ENCODE data around the gene JAML. TPM values are rescaled to one million over a fixed set of nuclear protein-coding genes. Genes with fewer than 3 reads are reported as not detected.

The JAML gene
- total and polyA plus RNA-seq, 2 of the 13 experiments (the other 11 are each of a cell fraction or from before 2014, with no cell fraction given) = 2.0 to 3.3 TPM

DNA sequence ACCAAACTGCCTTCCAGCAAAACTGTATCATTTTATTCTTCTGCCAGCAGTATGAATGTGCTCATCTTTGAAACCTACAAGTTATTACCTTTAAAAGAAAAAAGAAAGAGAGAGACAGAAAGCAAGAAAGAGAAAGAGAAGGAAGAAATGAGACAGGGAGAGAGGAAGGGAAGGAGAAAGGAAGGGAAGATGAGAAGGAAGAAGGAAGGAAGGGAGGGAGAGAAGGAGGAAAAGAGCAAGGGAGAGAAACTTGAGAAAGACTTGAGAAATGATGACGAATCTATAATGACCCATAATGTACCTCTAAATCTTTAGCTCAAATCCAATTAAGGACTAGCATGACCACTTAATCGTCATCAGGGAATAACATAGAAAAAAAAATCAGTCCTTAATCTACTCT lies 11.4 kb upstream of the JAML start (continued):
- TF ChIP-seq, protein P1, sequence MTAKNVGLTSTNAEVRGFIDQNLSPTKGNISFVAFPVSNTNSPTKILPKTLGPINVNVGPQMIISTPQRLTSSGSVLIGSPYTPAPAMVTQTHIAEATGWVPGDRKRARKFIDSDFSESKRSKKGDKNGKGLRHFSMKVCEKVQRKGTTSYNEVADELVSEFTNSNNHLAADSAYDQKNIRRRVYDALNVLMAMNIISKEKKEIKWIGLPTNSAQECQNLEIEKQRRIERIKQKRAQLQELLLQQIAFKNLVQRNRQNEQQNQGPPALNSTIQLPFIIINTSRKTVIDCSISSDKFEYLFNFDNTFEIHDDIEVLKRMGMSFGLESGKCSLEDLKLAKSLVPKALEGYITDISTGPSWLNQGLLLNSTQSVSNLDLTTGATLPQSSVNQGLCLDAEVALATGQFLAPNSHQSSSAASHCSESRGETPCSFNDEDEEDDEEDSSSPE (CRISPR knock-in tag; IDR thresholded peaks at IDR 0.05) = no peak
- TF ChIP-seq KLF11 (CRISPR knock-in tag; IDR thresholded peaks at IDR 0.05) (no peak), SOX5 (CRISPR knock-in tag; IDR thresholded peaks at IDR 0.05; ENCODE audit: borderline replicate concordance) (no peak), NCOA2 (CRISPR knock-in tag; IDR thresholded peaks at IDR 0.05) (no peak), ZNF30 (CRISPR knock-in tag; IDR thresholded peaks at IDR 0.05) (no peak), ZNF503 (CRISPR knock-in tag; IDR thresholded peaks at IDR 0.05) (no peak), CHD2 (IDR thresholded peaks at IDR 0.05; ENCODE audit: low read depth, low read length) (no peak)
- TF ChIP-seq, protein P2, sequence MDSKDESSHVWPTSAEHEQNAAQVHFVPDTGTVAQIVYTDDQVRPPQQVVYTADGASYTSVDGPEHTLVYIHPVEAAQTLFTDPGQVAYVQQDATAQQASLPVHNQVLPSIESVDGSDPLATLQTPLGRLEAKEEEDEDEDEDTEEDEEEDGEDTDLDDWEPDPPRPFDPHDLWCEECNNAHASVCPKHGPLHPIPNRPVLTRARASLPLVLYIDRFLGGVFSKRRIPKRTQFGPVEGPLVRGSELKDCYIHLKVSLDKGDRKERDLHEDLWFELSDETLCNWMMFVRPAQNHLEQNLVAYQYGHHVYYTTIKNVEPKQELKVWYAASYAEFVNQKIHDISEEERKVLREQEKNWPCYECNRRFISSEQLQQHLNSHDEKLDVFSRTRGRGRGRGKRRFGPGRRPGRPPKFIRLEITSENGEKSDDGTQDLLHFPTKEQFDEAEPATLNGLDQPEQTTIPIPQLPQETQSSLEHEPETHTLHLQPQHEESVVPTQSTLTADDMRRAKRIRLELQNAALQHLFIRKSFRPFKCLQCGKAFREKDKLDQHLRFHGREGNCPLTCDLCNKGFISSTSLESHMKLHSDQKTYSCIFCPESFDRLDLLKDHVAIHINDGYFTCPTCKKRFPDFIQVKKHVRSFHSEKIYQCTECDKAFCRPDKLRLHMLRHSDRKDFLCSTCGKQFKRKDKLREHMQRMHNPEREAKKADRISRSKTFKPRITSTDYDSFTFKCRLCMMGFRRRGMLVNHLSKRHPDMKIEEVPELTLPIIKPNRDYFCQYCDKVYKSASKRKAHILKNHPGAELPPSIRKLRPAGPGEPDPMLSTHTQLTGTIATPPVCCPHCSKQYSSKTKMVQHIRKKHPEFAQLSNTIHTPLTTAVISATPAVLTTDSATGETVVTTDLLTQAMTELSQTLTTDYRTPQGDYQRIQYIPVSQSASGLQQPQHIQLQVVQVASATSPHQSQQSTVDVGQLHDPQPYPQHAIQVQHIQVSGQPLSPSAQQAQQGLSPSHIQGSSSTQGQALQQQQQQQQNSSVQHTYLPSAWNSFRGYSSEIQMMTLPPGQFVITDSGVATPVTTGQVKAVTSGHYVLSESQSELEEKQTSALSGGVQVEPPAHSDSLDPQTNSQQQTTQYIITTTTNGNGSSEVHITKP (CRISPR knock-in tag; IDR thresholded peaks at IDR 0.05; ENCODE audit: low read depth) = no peak
